GM21737 (cell line): Measurements from ENCODE around the gene SLC35E2B.
"Not testable (repeated sequence)": the region's sequence is repeated elsewhere in the genome, so short reads cannot be mapped to it uniquely, and the experiment has no call there.

Source experiments
- ATAC-seq: cut with Tn5 transposase; IDR thresholded peaks from one replicate; pipeline ENCODE4 v1.9.1; 2021; ENCODE audit warnings: mild to moderate bottlenecking, moderate library complexity; ENCODE audit not compliant: unreplicated experiment

The SLC35E2B gene

DNA sequence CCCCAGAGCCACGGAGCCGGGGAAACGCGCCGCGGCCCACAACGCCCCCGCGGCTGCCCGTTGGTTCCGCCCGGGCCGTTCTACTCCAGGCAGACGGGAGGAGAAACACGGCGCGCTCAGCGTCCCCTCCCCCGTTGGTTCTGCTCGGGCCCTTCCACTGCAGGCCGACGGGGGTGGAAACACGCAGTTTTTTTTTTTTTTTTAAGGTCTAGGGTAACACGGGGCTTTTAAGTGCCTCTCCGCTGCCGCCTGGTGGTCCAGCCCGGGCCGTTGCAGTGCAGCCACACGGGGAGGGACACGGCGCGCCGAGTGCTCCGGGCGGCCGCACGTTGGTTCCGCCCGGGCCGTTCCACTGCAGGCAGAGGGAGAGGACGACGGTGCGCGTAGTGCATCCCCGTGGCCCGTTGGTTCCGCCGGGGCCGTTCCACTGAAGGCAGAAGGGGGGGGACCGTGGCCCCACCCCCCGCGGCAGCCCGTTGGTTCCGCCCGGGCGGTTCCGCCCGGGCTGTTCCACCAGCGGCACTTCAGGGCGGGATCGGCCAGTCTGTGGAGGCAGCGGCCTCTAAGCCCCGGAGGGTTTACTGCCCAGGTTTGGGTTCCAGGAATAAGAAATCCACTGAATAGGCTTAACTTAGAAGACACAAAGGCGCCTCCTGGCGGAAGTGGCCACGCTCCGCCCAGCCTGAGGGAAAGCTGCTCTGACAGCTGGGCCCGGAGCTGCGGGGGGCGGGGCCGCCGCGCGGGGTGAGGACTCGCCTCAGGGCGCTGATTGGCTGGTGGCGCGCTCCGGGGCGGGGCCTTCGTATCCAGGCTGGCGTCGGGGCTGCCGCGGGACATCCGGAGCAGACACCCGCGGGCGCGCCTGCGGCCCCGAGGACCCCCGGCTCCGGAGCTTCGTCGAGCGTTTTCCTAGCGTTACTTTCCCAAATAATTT, at the start of gene SLC35E2B:
Gene SLC35E2B, minus strand, starts transcription at position 82 of the 934 bp plus-strand sequence. CDS start 16,096 bp downstream, outside the sequence.
- peak; percentile 77 for ATAC-seq

DNA sequence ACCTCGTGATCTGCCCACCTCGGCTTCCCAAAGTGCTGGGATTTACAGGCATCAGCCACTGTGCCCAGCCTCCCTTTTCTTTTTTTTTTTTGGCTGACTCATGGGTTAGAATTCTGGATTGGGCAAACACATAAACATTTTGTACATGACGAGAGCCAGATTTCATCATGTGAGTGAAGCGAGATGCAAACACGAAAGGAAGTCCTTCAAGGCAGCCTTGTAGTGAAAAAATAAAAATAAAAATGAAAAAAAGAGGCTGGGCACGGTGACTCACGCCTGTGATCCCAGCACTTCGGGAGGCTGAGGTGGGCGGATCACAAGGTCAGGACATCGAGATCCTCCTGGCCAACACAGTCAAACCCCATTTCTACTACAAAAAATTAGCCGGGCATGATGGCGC, 48.4 kb upstream of the SLC35E2B start:
- not testable (repeated sequence) for ATAC-seq

DNA sequence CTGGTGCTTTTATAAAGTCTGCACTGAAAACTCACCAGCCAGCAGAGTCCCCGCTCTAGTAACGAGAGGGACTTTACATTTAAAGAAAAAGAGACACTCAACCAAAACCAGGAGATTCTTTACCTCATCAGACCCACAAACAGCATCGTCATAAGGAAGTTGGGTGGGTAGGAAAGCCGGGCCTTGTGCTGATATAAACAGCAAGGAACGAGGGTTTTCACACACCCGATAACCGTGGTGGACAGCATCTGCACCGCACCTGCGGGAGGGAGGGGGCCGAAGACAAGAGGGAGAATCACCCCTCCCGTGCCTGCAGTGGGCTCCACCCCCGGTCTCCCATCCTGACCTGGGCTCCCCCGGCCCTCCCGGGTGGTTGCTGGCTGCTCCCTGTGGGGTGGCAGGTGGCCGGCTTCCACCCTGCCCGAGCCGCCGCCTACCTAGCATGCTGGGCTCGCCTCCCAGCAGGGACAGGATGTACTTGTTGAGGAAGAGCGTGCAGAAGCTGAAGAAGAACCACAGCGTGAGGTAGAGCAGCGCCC, 46.3 kb upstream of the SLC35E2B start:
- ATAC-seq: not testable (repeated sequence)

DNA sequence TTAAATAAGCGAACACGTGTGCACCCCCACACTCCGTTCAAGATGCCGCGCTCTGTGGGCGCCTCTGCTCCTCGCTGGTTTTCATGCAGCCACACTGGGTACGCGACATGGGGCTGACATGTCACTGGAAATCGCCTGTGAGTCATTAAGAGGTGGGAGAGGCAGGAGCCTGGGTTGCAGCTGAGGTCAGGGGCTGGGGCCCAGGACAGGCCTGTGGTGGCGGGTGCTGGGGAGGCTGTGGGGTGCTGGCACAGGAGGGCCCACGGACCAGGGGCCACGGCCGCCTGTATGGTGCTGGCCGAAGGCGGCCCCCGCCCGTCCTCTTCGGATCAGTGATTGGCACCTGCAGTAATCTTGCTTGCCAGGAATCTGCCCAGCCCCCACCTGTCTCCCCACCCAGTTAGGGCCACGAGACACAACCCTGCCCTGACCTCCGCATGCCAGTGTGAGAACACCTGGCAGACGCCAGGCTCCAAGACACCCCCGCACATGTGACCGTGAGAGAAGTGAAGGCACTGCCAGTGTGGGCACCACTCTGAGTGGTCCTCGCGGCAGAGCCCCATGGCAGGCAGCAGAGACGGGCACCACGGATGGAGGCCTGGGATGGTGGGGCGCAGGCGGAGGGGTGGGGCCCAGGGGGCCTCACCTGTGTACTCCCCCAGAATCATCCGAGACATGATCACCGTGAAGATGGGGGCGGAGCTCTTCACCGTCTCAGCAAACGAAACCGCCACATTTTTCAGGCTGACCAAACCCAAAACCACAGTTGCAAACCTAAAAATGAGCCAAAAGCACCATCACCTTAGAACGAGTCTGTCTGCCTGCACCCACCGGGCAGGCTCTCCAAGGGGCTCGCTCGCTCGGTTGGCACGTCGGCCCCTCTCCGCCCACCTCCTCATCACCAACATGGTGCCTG, 45.3 kb upstream of the SLC35E2B start:
- not testable (repeated sequence) for ATAC-seq

DNA sequence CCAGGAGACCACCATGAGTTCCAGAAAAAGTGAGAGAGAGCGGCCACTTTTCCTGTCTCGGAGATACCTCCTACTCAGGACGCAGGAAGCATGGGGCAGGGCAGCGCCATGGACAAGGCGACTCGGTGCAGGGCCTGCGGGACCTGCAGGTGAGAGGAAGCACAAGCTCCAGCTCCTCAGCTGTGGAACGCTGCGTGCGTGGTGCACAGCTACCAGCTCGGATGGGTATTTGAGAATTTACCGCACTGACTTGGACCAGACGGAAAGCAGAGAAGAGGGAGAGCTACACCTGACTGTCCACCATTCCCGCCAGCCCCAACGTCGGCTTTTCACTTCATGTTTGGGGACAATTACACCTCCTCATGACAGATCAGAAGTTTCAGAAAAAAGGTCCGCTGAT, 39.8 kb upstream of the SLC35E2B start:
- ATAC-seq: no peak

DNA sequence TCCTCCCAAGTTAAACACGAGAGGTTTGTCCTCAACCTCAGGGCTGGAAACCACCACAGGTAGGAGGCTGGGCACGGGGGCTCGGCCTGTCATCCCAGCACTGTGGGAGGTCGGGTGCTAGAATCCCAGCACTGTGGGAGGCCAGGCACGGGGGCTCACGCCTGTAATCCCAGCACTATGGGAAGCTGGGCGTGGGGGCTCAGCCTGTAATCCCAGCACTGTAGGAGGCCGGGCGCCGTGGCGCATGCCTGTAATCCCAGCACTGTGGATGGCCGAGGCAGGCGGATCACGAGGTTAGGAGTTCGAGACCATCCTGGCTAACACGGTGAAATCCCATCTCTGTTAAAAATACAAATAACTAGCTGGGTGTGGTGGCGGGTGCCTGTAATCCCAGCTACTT, 38.3 kb upstream of the SLC35E2B start:
- no peak for ATAC-seq

DNA sequence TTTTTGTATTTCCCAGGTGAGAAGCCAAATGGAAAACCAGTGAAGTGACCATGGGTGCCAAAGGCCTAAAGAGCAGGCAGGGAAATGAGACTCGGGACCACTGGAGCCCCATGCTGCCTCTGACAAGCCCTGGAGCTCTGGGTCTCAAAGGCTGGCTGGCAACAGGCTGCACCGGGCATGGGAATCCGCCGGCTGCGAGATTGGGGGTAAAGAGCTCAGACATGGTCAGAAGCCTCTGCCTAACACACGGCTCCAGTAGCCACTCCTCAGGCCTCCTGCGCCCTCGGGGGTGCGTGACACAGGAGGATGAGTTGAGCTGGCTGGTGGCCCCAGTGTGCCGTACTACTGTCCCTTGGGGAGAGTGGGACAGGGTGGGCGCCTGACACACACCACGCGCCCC, 37.6 kb upstream of the SLC35E2B start:
- not testable (repeated sequence) for ATAC-seq

- ATAC-seq: not testable (repeated sequence)
Measured at GRCh38 chr1:1729116-1729816, 36.7 kb upstream of the SLC35E2B start.

DNA sequence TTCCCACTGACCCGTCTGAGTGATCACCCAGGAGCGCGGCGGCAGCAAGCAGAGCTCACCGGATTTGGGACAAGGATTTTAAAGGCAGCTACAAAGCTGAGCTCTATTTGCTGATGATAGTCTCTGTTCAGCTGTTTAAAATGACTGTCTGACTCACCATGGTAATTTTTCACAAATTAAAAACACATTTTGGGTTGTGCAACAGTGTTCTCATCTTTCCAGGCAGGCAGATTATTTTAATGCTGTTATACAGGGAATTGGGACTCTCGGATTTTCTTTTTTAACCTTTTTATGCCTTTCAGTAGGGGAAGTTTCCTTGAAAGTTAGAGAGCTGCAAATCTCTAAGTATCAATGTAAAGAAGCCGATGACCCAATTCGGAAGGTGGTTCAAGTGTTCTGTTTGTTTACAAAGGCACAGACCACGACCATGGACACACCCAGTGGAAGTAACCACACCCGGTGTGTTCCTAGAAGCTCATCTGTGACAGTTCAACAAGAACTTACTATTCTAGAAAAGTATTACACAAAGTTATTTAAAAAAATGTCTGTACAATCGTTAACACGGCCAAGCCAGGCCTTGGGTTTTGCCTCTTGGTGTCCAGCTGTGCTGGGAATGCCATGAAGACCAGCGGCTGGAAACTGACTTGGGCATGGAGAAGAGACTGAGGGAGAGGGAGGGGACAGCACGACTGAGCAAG, 35.9 kb upstream of the SLC35E2B start:
- ATAC-seq: not testable (repeated sequence)

- not testable (repeated sequence) for ATAC-seq
Measured at GRCh38 chr1:1727131-1727651, 34.6 kb upstream of the SLC35E2B start.

DNA sequence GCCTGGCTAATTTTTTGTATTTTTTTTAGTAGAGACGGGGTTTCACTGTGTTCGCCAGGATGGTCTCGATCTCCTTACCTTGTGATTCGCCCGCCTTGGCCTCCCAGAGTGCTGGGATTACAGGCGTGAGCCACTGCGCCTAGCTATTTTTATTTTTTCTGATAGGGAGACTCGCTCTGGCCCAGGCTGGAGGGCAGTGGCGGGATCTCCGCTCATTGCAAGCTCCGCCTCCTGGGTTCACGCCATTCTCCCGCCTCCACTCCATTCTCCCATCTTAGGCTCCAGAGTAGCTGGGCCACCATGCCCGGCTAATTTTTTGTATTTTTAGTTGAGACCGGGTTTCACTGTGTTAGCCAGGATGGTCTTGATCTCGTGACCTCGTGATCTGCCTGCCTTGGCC, 33.5 kb upstream of the SLC35E2B start:
- ATAC-seq: not testable (repeated sequence)

- peak; percentile 87 for ATAC-seq
Measured at GRCh38 chr1:1724035-1724864, 31.7 kb upstream of the SLC35E2B start, which contains the start of gene CDK11A. CDK11A (minus strand) TSS chr1:1724357; CDS start chr1:1722818, 1,539 bp downstream.

- ATAC-seq: no peak
Measured at GRCh38 chr1:1721201-1721600, 28.6 kb upstream of the SLC35E2B start.

DNA sequence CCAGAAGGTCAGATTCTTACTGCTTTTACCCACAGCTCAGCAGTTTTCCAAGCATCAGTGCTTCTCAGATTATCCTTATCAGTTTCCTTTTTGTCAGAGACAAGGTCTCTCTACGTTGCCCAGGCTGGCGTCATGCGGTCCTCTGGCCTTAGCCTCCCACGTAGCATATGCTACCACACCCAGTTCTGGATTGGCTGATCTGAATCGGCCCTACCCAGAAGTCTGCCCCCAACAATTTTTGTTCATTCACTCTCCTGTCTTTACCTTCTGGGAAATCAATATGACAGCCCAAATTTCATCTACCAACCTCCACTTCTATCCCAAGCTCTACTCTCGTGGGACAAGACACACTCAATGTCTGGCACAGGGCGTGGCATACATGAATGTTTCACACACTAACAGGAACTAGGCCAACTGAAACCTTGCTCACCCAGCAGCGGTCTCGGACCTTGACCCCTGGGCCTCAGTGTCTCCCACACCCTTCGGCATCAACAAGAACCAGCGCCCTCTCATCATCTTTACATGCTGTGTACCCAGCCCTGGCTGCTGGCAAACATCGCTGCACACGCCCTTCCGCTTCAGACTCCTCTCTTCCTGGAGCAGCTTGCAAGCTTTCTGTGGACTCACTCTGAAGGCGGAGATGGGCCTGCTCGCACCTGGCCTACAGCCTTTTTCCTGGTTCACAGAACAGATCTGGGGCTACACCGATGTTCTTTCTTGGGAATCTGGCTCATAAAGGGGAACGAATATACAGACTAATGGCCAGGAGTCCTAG, 22.7 kb upstream of the SLC35E2B start:
- not testable (repeated sequence) for ATAC-seq

GRCh38 chr1:1707897-1708296, 15.3 kb upstream of the SLC35E2B start:
- not testable (repeated sequence) for ATAC-seq

DNA sequence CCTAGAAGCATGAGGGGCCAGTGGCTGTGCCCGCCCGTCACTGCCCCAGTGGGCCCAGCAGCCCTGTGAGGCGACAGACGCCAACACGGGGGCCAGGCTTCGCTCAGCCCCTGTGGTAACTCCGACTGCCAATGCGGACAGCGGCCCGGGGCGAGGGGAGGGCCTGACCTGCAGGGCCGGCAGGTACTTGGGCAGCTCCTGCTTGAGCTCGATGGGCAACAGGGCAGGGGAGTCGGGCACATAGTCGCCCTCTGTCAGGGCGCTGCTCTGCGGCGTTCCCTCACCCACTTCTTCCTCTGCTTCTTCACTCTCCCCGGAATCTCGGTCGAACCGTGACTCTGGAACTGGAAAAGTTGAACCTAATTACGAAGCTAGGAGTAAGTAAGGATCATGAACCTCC, 14.6 kb upstream of the SLC35E2B start:
- not testable (repeated sequence) for ATAC-seq

GRCh38 chr1:1705623-1706022, 13.0 kb upstream of the SLC35E2B start:
- not testable (repeated sequence) for ATAC-seq
